ENCODE data around the gene FILIP1. TPM values are rescaled to one million over a fixed set of nuclear protein-coding genes. Genes with fewer than 3 reads are reported as not detected.

Gene FILIP1
- total RNA-seq, 4 donors from 2014 or later: 41.7 to 53.3 (median 48.4) TPM

DNA sequence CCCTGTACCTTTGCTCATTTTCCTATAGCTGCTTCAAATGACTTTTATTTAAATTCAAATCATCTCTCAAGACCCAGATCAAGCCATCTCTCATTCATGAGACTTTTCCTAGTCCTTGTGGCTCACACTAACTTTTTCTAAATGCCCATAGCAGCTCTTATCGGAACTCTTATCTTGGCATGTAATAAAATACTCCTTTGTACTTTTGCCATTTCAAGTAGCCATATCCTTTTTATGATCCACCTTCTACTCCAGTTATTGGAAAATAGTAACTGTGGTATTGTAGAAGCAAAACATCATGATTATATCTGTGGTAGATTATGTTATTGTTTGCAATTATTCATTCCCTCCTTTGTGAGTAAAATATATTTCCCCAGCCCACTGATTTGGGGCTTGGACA is 37.6 kb upstream of the FILIP1 start:
- Histone ChIP-seq H3K36me3 (no peaks in the 10 kb centered on the region), H3K4me3 (no peak overlapping the region), H3K27ac (replicated peaks in 1 of 4) (no peak overlapping the region), H3K9me3 (peaks cover 0 to 3% (median 0%) of the 10 kb centered on the region in 4 donors), H3K4me1 (peaks cover 0 to 9% (median 2%) of the 10 kb centered on the region in 4 donors), H3K27me3 (no peaks in the 10 kb centered on the region)
- no peak for DNase-seq (ENCODE audit: extremely low spot score)
- WGBS: 92% methylated on average over 1 of the region's 1 CpG
- TF ChIP-seq, protein P1, sequence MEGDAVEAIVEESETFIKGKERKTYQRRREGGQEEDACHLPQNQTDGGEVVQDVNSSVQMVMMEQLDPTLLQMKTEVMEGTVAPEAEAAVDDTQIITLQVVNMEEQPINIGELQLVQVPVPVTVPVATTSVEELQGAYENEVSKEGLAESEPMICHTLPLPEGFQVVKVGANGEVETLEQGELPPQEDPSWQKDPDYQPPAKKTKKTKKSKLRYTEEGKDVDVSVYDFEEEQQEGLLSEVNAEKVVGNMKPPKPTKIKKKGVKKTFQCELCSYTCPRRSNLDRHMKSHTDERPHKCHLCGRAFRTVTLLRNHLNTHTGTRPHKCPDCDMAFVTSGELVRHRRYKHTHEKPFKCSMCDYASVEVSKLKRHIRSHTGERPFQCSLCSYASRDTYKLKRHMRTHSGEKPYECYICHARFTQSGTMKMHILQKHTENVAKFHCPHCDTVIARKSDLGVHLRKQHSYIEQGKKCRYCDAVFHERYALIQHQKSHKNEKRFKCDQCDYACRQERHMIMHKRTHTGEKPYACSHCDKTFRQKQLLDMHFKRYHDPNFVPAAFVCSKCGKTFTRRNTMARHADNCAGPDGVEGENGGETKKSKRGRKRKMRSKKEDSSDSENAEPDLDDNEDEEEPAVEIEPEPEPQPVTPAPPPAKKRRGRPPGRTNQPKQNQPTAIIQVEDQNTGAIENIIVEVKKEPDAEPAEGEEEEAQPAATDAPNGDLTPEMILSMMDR (IDR thresholded peaks at IDR 0.05): no peak
- TF ChIP-seq POLR2AphosphoS5 (IDR thresholded peaks at IDR 0.05) (no peak), EP300 (IDR thresholded peaks at IDR 0.05) (no peak), POLR2A (IDR thresholded peaks at IDR 0.05; ENCODE audit: low read depth) (no peak)
- intact Hi-C loops (cut with DNase I): no loop called here

DNA sequence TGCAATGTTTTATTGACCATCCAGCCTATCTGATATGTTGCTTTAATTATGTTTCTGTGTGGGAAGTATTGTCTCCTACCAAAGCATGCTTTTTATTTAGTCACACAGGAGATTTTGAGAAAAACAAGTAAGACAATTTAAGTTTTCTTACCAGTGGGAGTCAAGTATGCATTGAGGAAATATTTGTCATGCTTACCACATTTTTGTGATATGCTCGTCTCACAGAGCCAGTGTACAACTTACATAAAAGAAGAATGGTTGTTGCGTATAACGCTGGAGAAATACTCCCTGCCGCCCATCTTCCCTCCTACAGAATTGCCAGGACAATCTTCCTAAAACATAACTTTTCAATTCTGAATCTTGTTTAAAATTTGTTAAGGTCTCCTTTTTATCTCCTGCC is 37.1 kb upstream of the FILIP1 start:
- Histone ChIP-seq H3K36me3 (no peaks in the 10 kb centered on the region), H3K27ac (replicated peaks in 1 of 4) (no peak overlapping the region), H3K9me3 (peaks cover 0 to 3% (median 0%) of the 10 kb centered on the region in 4 donors), H3K4me3 (no peak overlapping the region), H3K27me3 (no peaks in the 10 kb centered on the region), H3K4me1 (peaks cover 0 to 9% (median 2%) of the 10 kb centered on the region in 4 donors)
- no peak for DNase-seq (ENCODE audit: extremely low spot score)
- intact Hi-C loops (cut with DNase I): no loop called here
- TF ChIP-seq POLR2AphosphoS5 (IDR thresholded peaks at IDR 0.05): no peak
- no peak for TF ChIP-seq POLR2A (IDR thresholded peaks at IDR 0.05; ENCODE audit: low read depth)
- no peak for TF ChIP-seq EP300 (IDR thresholded peaks at IDR 0.05)
- TF ChIP-seq, protein P1 (IDR thresholded peaks at IDR 0.05): no peak
- WGBS: 88% methylated on average over 4 of the region's 4 CpGs

DNA sequence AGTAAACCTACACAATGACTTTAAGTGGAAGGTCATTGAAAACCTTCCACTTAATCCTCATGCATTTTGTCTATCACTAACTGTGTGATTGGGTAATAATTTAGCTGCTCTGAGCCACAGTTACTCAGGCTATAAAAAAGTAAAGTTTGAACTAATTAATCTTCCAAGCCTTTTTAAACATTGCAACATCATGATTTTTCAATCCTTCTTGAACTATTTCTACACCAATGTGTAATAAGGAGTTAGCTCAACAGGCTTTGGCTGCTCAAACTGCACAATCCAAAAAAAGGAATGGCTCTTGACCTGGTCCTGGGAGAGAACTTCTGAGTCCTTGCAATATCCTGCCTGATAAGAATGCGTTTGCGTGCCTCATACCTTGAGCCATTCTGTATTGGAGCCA is 34.8 kb upstream of the FILIP1 start:
- Histone ChIP-seq H3K4me1 (peaks cover 4 to 22% (median 12%) of the 10 kb centered on the region in 4 donors), H3K27ac (replicated peaks in 1 of 4) (no peak overlapping the region), H3K9me3 (no peaks in the 10 kb centered on the region), H3K4me3 (no peak overlapping the region), H3K36me3 (no peaks in the 10 kb centered on the region), H3K27me3 (no peaks in the 10 kb centered on the region)
- WGBS: 86% methylated on average over 2 of the region's 2 CpGs
- DNase-seq (ENCODE audit: extremely low spot score): no peak
- intact Hi-C loops (cut with DNase I): loop anchor here (5.0 kb wide), 2 partner anchors 231 to 261 kb away; no protein-coding TSS in a partner anchor
- TF ChIP-seq POLR2A (IDR thresholded peaks at IDR 0.05; ENCODE audit: low read depth) (no peak), POLR2AphosphoS5 (IDR thresholded peaks at IDR 0.05) (peak in 1 of 2 donors; percentile 14)

DNA sequence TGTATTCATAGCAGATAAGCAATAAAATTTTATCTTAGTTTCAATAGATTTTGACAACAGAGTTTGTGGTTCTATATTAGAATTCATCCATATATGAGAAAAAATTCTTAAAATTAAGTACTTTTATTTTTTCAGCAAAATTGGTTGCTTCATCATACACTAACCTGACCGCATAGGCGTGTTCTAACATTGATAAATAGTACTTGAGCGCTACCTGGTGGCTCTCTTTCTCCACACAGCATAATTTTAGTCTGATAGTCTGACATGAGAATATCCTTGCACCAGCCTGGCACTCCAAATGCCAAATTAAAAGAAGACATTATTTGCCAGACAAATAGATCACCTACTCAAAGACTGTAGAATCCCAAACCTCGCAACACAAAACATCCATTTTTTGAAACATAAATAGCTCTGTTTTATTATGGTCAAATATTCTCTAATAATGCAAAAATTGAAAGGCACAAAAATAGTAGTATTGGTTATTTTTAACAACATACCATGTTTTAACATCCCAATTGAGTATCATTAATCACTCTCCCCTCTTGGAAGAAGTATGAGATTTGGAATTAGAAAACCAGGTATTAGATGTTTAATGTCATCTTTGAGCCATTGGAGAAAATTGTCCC is 33.0 kb upstream of the FILIP1 start:
- Histone ChIP-seq H3K27ac (replicated peaks in 1 of 4) (no peak overlapping the region), H3K36me3 (no peaks in the 10 kb centered on the region), H3K27me3 (no peaks in the 10 kb centered on the region), H3K4me1 (peaks cover 4 to 22% (median 12%) of the 10 kb centered on the region in 4 donors), H3K9me3 (no peaks in the 10 kb centered on the region), H3K4me3 (no peak overlapping the region)
- 10% methylated on average over 4 of the region's 4 CpGs for WGBS
- TF ChIP-seq, protein P1 (IDR thresholded peaks at IDR 0.05): peak; percentile 66 to 76 (median 67)
- no peak for TF ChIP-seq POLR2AphosphoS5 (IDR thresholded peaks at IDR 0.05)
- intact Hi-C loops (cut with DNase I): loop anchor here (5.0 kb wide), 2 partner anchors 229 to 259 kb away; no protein-coding TSS in a partner anchor
- no peak for DNase-seq (ENCODE audit: extremely low spot score)

DNA sequence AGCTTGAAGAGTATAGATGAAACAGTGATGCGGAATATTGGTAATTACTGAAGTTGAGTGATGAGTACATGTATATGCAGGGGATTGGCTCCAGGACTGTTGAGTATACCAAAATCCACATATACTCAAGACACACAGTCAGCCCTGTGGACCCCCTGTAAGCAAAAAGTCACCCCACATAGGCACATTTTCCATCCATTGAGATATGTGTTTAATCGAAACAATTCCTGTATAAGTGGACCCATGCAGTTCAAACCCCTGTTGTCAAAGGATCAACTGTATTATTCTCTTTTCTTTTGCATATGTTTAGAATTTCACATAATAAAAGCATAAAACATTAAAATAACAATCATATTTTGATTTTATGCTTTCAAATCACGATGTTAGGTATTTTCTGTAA is 32.1 kb upstream of the FILIP1 start:
- intact Hi-C loops (cut with DNase I): loop anchor here (5.0 kb wide), 2 partner anchors 228 to 258 kb away; no protein-coding TSS in a partner anchor
- Histone ChIP-seq H3K36me3 (no peaks in the 10 kb centered on the region), H3K27me3 (no peaks in the 10 kb centered on the region), H3K9me3 (no peaks in the 10 kb centered on the region), H3K27ac (replicated peaks in 1 of 4) (no peak overlapping the region), H3K4me3 (no peak overlapping the region), H3K4me1 (peaks cover 4 to 22% (median 12%) of the 10 kb centered on the region in 4 donors)
- 92% methylated on average over 3 of the region's 3 CpGs for WGBS
- DNase-seq (ENCODE audit: extremely low spot score): no peak
- TF ChIP-seq, protein P1 (IDR thresholded peaks at IDR 0.05): no peak
- TF ChIP-seq POLR2AphosphoS5 (IDR thresholded peaks at IDR 0.05) (no peak), EP300 (IDR thresholded peaks at IDR 0.05) (no peak), POLR2A (IDR thresholded peaks at IDR 0.05; ENCODE audit: low read depth) (no peak)
